GM12878 (cell line): ENCODE measurements around the gene CIDEC. TPM values are rescaled to one million over a fixed set of nuclear protein-coding genes. Genes with fewer than 3 reads are reported as not detected.

Experiments
- ATAC-seq: fragments of 200-7000 bp; cut with Tn5 transposase; 3 replicates; pipeline ENCODE4 v1.9.1; 2020; ENCODE audit warnings: mild to moderate bottlenecking, moderate library complexity
- BruUV-seq: library from RNA; stranded (reverse); fragments of 400-500 nt; replicated peaks from 2 replicates; lab custom pipeline; 2021; lab: Mats Ljungman, UMichigan
- CTCF ChIA-PET: fragments of 300-600 bp; sonication (Branson Sonifier 250); formaldehyde crosslinking; extraction: SDS; loops from one replicate; lab custom pipeline; 2021; ENCODE audit warnings: inconsistent platforms; lab: Yijun Ruan, JAX
- POLR2A ChIA-PET: fragments of 350-600 bp; formaldehyde crosslinking; extraction: SDS; loops from one replicate; lab custom pipeline; 2021; ENCODE audit warnings: inconsistent platforms; lab: Charles Lee
- RAD21 ChIA-PET: fragments of 300-600 bp; sonication (Branson Sonifier 250); formaldehyde crosslinking; loops from one replicate; lab custom pipeline; 2023; ENCODE audit warnings: antibody characterized with exemption; ENCODE audit not compliant: unreplicated experiment; lab: Charles Lee
- SMC1A ChIA-PET: fragments of 300-600 bp; sonication (Branson Sonifier 250); formaldehyde crosslinking; loops from one replicate; lab custom pipeline; 2023; ENCODE audit not compliant: unreplicated experiment, uncharacterized antibody; lab: Charles Lee
- DNase-seq: peaks from one replicate; pipeline ENCODE4 v3.0.0-alpha.2; 2011; ENCODE audit warnings: low read depth, low spot score
- FAIRE-seq: peaks from 3 replicates; lab custom pipeline; 2011; peaks lifted over from hg19 to GRCh38; lab: Jason Lieb, UNC
- H2AFZ ChIP-seq: 2 replicates; pipeline ENCODE4 v1.6.0; 2011; ENCODE audit warnings: low read depth, low read length, control low read depth; ENCODE audit not compliant: control insufficient read depth
- H3K27ac ChIP-seq: 2 replicates; pipeline ENCODE4 v1.5.1; 2011; ENCODE audit warnings: control low read depth; ENCODE audit not compliant: control insufficient read depth, insufficient read depth
- H3K27me3 ChIP-seq, 2 experiments: replicated peaks in 1 of 2; 2 replicates each; pipeline versions ENCODE4 v1.6.0 to v1.6.1; 2011; ENCODE audit warnings: low read length in 1 of 2; ENCODE audit not compliant: control insufficient read depth in 2 of 2, insufficient read depth in 2 of 2
- H3K36me3 ChIP-seq, 2 experiments: 2 replicates each; pipeline ENCODE4 v1.5.1; 2011; ENCODE audit warnings: low read length in 1 of 2; ENCODE audit not compliant: control insufficient read depth in 2 of 2, insufficient read depth in 2 of 2
- H3K4me1 ChIP-seq: 2 replicates; pipeline ENCODE4 v1.6.1; 2011; ENCODE audit warnings: mild to moderate bottlenecking, low read length, moderate library complexity, mixed read lengths; ENCODE audit not compliant: control insufficient read depth, insufficient read depth
- H3K4me2 ChIP-seq: 2 replicates; pipeline ENCODE4 v1.6.0; 2011; ENCODE audit warnings: control low read depth; ENCODE audit not compliant: control insufficient read depth, insufficient read depth
- H3K4me3 ChIP-seq: fragments of 200-600 bp; sonication (generic); 2 replicates; pipeline ENCODE4 v1.5.1; 2016
- H3K79me2 ChIP-seq: 2 replicates; pipeline ENCODE4 v1.6.0; 2011; ENCODE audit warnings: low read length; ENCODE audit not compliant: control insufficient read depth, insufficient read depth
- H3K9ac ChIP-seq: 2 replicates; pipeline ENCODE4 v1.8.0; 2011; ENCODE audit warnings: low read length, control low read depth, mixed read lengths; ENCODE audit not compliant: control insufficient read depth, insufficient read depth
- H3K9me3 ChIP-seq: replicated peaks from 3 replicates; pipeline ENCODE4 v1.5.1; 2011; ENCODE audit warnings: mild to moderate bottlenecking, low read length; ENCODE audit not compliant: control insufficient read depth, insufficient read depth
- H4K20me1 ChIP-seq: 2 replicates; pipeline ENCODE4 v1.6.0; 2011; ENCODE audit not compliant: control insufficient read depth, insufficient read depth
- BCL3 ChIP-seq: IDR thresholded peaks from 2 replicates; pipeline ENCODE4 v1.6.1; 2011; ENCODE audit warnings: borderline replicate concordance, low read depth, mild to moderate bottlenecking, moderate library complexity, low read length; ENCODE audit not compliant: insufficient read depth, poor library complexity, severe bottlenecking
- BHLHE40 ChIP-seq, 2 experiments: fragments of 450-650 bp in 1 of 2; IDR thresholded peaks; 2 replicates each; pipeline ENCODE4 v1.6.1; 2011 to 2017; ENCODE audit warnings: low read depth in 2 of 2, borderline replicate concordance in 1 of 2, improper control_type of control experiment in 1 of 2, low read length in 1 of 2, mild to moderate bottlenecking in 1 of 2
- EED ChIP-seq: sonication (generic); IDR thresholded peaks from 2 replicates; pipeline ENCODE4 v1.6.1; 2016; ENCODE audit warnings: antibody characterized with exemption, low read depth
- FOS ChIP-seq: IDR thresholded peaks from 3 replicates; pipeline ENCODE4 v1.6.1; 2011; ENCODE audit warnings: borderline replicate concordance; ENCODE audit not compliant: insufficient read length; ENCODE audit errors: extremely low read depth
- FOXK2 ChIP-seq: fragments of 450-650 bp; IDR thresholded peaks from 2 replicates; pipeline ENCODE4 v1.6.1; 2017; ENCODE audit warnings: mild to moderate bottlenecking, moderate library complexity
- MLLT1 ChIP-seq: fragments of 450-650 bp; IDR thresholded peaks from 2 replicates; pipeline ENCODE4 v1.6.1; 2016; ENCODE audit warnings: mild to moderate bottlenecking
- MYC ChIP-seq: IDR thresholded peaks from 2 replicates; pipeline ENCODE4 v1.6.1; 2011; ENCODE audit warnings: mild to moderate bottlenecking, low read length, moderate library complexity, inconsistent platforms; ENCODE audit not compliant: insufficient read depth, insufficient replicate concordance, insufficient read length, severe bottlenecking
- SIN3A ChIP-seq: IDR thresholded peaks from 2 replicates; pipeline ENCODE4 v1.6.1; 2012; ENCODE audit warnings: low read depth, low read length, improper control_type of control experiment
- SP1 ChIP-seq: IDR thresholded peaks from one replicate; pipeline ENCODE4 v1.6.1; 2011; ENCODE audit warnings: low read depth, low read length
- ZBED1 ChIP-seq: IDR thresholded peaks from 2 replicates; pipeline ENCODE4 v1.6.1; 2016; ENCODE audit warnings: borderline replicate concordance
- ZBTB33 ChIP-seq: fragments of 450-650 bp; IDR thresholded peaks from 2 replicates; pipeline ENCODE4 v1.6.1; 2017; ENCODE audit warnings: mild to moderate bottlenecking
- WGBS: methylation state at CpG from one replicate; pipeline ENCODE4 v1.1.6; 2016; ENCODE audit warnings: low lambda C conversion rate; ENCODE audit not compliant: insufficient replicate concordance, insufficient coverage; ENCODE audit errors: missing lambda C conversion rate; 5-methylcytosine and 5-hydroxymethylcytosine counted together
- in situ Hi-C: fragments of 300-500 bp; cut with MboI; formaldehyde crosslinking; loops from 9 replicates; pipeline ENCODE4 v1.14.3; 2018; ENCODE audit warnings: mixed read lengths
- intact Hi-C: fragments of 100-400 bp; cut with micrococcal nuclease; formaldehyde crosslinking; loops from one replicate; pipeline ENCODE4 v1.14.2; 2022; ENCODE audit not compliant: unreplicated experiment
- polyA plus RNA-seq, 11 experiments: library from polyadenylated mRNA; depleted of rRNA in 4 of 11; unstranded in 6 of 11; stranded (reverse) in 5 of 11; fragments of >200 nt; fragmentation: Nextera tagmentation in 4 of 11; fragmentation: Illumina TruSeq in 1 of 11; extraction: Ambion mirVana in 4 of 11; extraction: Trizol in 1 of 11; gene quantifications; 1 replicate in 1 of 11; 2 replicates in 10 of 11; pipeline versions ENCODE4 v1.2.1 to v1.2.3, GENCODE V29; 2011 to 2016; ENCODE audit warnings: inconsistent platforms in 2 of 11, missing spikeins in 2 of 11, low read depth in 1 of 11
- total RNA-seq, 4 experiments: library from RNA; depleted of rRNA in 3 of 4; stranded (reverse); fragments of >200 nt in 3 of 4; fragmentation: Illumina TruSeq in 1 of 4; extraction: Trizol in 1 of 4; gene quantifications; 2 replicates each; pipeline versions ENCODE4 v1.2.1 to v1.2.3, GENCODE V29; 2013 to 2021

CIDEC gene
- total and polyA plus RNA-seq, 10 of the 15 experiments (the other 5 are each of a cell fraction or from before 2014, with no cell fraction given): 0.10 to 0.49 TPM; not detected in 8

- TF ChIP-seq FOS (no peak), BCL3 (no peak), SP1 (no peak)
Measured at GRCh38 chr3:9899289-9899791, 19.3 kb upstream of the CIDEC start (continued).

- Histone ChIP-seq H3K79me2 (peaks cover 1% of the 10 kb centered on the region), H3K4me1 (peaks cover 8% of the 10 kb centered on the region), H3K27ac (no peak overlapping the region), H3K9me3 (no peaks in the 10 kb centered on the region), H3K9ac (no peak overlapping the region), H2AFZ (no peak overlapping the region), H3K36me3 (peaks cover 0 to 2% of the 10 kb centered on the region in 2 experiments; a peak in 2 of 4 replicates), H4K20me1 (no peaks in the 10 kb centered on the region), H3K4me2 (no peak overlapping the region), H3K4me3 (no peak overlapping the region), H3K27me3 (no peaks in the 10 kb centered on the region)
- BruUV-seq: no TSS peak
- TF ChIP-seq MYC: no peak
- TF ChIP-seq FOXK2: no peak
- no peak for TF ChIP-seq ZBED1
- TF ChIP-seq ZBTB33: 0 out of 2 replicates have a peak, but pooled peaks have one; percentile 58
- 0 out of 2 replicates have a peak, but pooled peaks have one; percentile 24 for TF ChIP-seq MLLT1
- peak in 1 of 2 experiments; percentile 41; a peak in 1 of 4 replicates for TF ChIP-seq BHLHE40 (IDR thresholded peaks at IDR 0.05; ENCODE audit: borderline replicate concordance in 1 of 2, low read depth in 2 of 2, low read length in 1 of 2)
- TF ChIP-seq SIN3A: no peak
- no peak for TF ChIP-seq EED
- TF ChIP-seq BCL3: no peak
- FAIRE-seq (no peak), ATAC-seq (peak; percentile 21), DNase-seq (no peak)
- ChIA-PET SMC1A (interaction anchor here (0.9 to 1.3 kb wide), 3 partner anchors 9 to 33 kb away, joined by 3 to 4 read pairs (median 4); no protein-coding TSS in a partner anchor), POLR2A (interaction anchor here (1.2 kb wide), 1 partner anchor 9 kb away, joined by 4 read pairs; no protein-coding TSS in a partner anchor), CTCF (interaction anchor here (1.0 to 2.0 kb wide), 2 partner anchors 15 to 34 kb away, joined by 3 to 7 read pairs; no protein-coding TSS in a partner anchor), RAD21 (interaction anchor here (1.1 to 1.6 kb wide), 3 partner anchors 19 to 34 kb away, joined by 3 to 5 read pairs (median 4); no protein-coding TSS in a partner anchor)
- in situ Hi-C loops: no loop called here
- intact Hi-C loops: no loop called here
- WGBS: 92% methylated on average over 8 of the region's 8 CpGs
Measured at GRCh38 chr3:9898467-9899241, 18.6 kb upstream of the CIDEC start.
